Smooth muscle cell of the umbilical artery (primary cell): ENCODE data around the gene KPNA1. TPM values are rescaled to one million over a fixed set of nuclear protein-coding genes. Genes with fewer than 3 reads are reported as not detected.

Experiments
- total RNA-seq: library from RNA; depleted of rRNA; stranded (reverse); fragments of >200 nt; gene quantifications from 2 replicates; pipeline ENCODE4 v1.2.3, GENCODE V29; 2014

KPNA1 gene
- 40.1 and 64.9 TPM in 2 replicates for total RNA-seq

DNA sequence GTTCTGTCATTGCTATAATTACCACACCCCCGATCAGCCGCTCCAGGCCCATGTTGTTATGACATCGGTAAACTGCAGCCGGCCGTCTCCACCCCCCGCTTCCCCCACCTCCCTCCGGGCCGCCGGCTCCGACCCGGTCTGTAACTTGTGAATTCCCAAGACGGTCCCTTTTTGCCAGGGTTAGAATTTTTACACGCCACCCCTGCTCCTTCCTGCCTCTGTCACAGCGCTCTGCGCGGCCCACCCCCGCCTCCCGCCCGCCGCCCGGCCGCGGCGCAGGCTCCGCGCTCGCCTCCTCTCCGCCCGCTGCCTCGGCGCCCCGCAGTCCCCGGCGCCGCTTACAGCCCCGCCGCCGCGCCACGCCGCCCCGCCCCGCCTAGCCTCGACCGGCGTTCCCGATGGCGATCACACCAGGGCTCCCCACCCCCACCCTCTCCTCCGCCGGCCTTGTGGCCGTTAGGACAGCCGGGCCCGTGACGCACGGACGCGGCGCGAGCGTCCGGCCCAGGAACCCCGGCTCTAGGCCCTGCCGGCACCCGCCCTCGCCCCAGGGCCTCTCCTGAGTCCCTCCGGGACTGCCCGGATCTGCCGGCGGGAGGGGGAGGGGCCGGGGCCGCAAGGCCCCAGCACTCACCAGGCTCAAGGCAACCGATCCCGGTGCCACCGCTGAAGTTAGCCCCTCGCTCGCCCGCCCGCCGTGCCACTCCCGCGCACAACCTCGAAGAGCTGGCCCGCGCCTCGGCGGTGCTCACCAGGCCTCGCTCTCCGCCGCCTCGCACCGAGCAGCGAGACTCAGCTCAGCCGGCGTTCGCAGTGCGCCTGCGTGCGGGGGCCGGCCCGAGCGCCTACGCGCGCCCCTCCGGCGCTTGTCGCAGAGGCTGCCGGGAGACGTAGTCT lies at the start of gene KPNA1:
TSS of gene KPNA1 (minus strand) at position 817 of the 897 bp plus-strand sequence. CDS start 18,374 bp downstream, outside the sequence.

GRCh38 chr3:122564155-122564912 lies 49.6 kb upstream of the KPNA1 start, which contains the start of the genes DTX3L and PARP9:
TSS of gene DTX3L (plus strand) at chr3:122564338. CDS start at chr3:122564427, 89 bp downstream.
TSS of gene PARP9 (minus strand) at chr3:122564300. CDS start at chr3:122559620, 4,680 bp downstream.

DNA sequence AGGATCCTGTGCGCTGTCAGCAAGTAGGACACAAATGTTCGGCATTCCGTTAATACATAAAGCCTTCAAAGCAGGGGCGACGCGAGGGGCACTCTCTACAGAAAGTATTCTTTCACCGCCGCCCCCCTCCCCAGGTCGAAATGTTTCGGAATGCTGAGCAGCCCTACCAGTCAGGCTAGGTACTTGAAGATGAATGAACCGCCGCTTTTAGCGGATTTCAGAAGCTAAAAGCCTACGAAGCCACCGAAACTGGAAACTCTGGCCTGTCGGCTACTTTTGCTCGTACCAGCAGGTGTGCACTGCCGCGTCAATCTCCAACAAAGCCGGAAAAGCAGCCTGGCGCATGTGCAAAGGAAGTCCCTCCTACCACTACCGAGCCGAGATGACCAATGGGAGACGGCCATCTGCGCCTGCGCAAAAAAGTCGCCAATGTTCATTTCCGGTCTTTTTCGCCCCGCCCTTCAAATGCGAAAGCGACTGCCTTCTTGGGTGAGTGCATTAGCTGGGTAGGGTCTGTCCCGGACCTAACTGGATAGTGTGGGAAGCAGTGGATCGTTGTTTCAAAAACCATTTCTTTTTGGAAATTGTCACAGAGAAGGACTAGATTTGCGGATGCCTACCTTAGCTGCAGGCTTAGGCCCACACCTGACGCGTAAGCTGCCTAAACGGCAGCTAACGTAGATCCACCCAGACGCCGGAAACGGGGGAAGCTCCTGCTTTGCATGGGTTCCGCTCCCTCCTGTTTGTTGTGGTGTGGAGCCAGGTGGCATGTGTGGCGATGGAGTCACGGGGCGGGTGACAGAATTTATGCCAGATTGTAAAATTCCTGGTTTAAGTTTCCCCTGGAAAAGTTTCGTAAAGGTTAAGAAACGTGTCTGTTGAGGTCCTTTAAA lies 98.7 kb downstream of the KPNA1 start, which contains the start of gene WDR5B:
TSS of gene WDR5B (minus strand) at position 301 of the 893 bp plus-strand sequence. CDS start 534 bp downstream, outside the sequence.

DNA sequence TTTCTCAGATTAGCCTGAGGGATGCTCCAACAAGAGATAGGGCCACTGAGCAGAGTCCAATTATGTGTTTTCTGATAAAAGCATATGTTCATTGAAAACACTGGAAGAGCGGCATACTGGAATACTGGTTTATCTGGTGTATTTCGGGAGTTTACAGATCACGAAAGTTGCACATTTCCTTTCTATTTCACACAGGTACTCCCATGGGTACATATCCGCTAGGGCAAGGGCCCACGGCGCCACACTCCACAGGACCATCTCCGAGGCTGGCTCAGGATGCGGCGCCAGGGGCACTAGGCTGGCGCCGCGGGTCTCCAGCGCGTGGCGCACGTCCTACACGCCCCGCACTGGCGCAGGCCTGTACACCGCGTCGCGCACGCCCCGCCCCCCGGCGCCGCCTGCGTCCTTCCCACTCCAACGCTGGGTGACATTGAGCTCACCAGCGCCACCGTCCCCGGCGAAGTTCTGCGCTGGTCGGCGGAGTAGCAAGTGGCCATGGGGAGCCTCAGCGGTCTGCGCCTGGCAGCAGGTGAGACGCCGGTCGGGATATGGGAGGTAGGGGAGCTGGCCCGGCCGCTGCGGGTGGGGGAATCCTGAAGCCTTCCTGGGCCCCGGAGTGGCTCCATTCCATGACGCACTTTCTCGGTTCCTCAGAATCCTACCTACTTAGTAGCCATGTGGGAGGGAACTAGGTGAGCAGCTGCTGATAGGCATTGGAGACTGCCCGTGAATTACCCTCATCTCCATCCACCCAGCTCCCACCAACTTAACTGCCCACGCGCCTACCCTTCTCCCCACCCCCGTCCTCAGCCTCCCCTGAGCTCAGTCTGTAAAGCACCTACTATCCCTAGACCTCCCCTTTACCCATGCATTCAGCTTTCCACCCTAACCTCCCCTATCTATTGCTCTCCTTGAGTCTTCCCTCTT lies 130.7 kb downstream of the KPNA1 start, which contains the start of gene FAM162A:
TSS of gene FAM162A (plus strand) at position 412 of the 927 bp plus-strand sequence. CDS start at position 496, 84 bp downstream.

GRCh38 chr3:122382888-122383666 lies 131.7 kb downstream of the KPNA1 start, which contains the start of gene MIX23:
TSS of gene MIX23 (minus strand) at chr3:122383231. CDS start at chr3:122383224, 7 bp downstream.

Other genes starting within 250 kb of the KPNA1 start
- 0.59 TPM in 1 of 2 replicates, not detected in the other for gene CSTA, start 189.7 kb downstream of the KPNA1 start, total RNA-seq
- gene MIX23, start 131.7 kb downstream of the KPNA1 start, total RNA-seq = 26.1 and 26.5 TPM in 2 replicates
- gene FAM162A, start 130.8 kb downstream of the KPNA1 start, total RNA-seq = 31.6 and 34.7 TPM in 2 replicates
- gene WDR5B, start 98.9 kb downstream of the KPNA1 start, total RNA-seq = 5.9 and 6.5 TPM in 2 replicates
- 10.1 and 11.5 TPM in 2 replicates for gene PARP9, start 49.4 kb upstream of the KPNA1 start, total RNA-seq
- 8.6 and 17.3 TPM in 2 replicates for gene DTX3L, start 49.4 kb upstream of the KPNA1 start, total RNA-seq
- gene PARP15, start 62.7 kb upstream of the KPNA1 start, total RNA-seq = under 0.01 and 0.18 TPM in 2 replicates
- 47.2 and 54.5 TPM in 2 replicates for gene PARP14, start 165.9 kb upstream of the KPNA1 start, total RNA-seq